ENCODE measurements around the gene OR5V1.
"Not testable (repeated sequence)": the region's sequence is repeated elsewhere in the genome, so short reads cannot be mapped to it uniquely, and the experiment has no call there.

The OR5V1 gene

DNA sequence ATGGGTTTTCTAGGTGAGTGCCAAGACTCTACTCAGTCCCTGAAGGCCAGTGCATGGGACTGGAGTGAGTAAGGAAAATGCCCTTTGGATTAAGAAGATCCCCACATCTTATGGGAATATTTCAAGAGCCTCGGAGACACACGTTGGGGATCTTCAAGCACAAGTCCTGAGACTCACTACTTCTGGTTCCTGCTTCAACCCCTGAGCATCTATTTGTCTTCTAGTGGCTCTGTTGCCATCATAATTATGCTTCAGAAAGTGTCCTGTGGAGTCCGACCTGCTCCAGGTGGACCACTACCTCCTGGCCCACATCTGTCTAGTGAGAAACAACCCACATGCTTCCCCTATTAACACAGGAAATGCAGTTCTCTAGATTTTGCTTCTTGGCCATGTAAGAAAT is at the start of gene OR5V1:
TSS of gene OR5V1 (minus strand) at position 101 of the 400 bp plus-strand sequence. CDS start 12,670 bp downstream, outside the sequence.
- no peak for DNase-seq

GRCh38 chr6:29414588-29414987 is 45.9 kb upstream of the OR5V1 start, which contains the start of gene OR12D1:
Gene OR12D1, plus strand, starts transcription at chr6:29414928.
- no peak for DNase-seq

DNA sequence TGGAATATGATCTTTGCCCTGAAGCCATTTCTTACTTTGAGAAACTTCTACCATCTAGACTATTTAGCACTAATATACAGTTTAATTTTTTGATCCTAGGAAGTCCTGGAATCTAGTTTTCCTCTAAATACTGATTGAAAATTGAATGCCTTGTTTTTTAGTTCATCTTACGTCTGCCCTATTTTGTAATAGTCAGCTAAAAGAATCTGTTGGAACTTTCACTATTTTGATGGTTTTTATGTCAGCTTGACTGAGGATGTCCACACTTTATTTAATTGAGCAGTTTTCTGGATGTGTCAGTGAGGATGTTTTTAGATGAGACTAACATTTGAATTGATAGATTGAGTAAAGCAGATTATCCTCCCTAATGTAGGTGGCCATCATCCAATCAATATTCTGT is 35.1 kb upstream of the OR5V1 start:
- DNase-seq, result no peak

GRCh38 chr6:29399525-29399924 is 30.9 kb upstream of the OR5V1 start:
- DNase-seq, result no peak

GRCh38 chr6:29395331-29395730 is 26.7 kb upstream of the OR5V1 start, which contains the start of gene OR12D2:
Gene OR12D2, plus strand, starts transcription at chr6:29395631. Its CDS starts 1,069 bp downstream, at chr6:29396700.
- DNase-seq, result no peak

DNA sequence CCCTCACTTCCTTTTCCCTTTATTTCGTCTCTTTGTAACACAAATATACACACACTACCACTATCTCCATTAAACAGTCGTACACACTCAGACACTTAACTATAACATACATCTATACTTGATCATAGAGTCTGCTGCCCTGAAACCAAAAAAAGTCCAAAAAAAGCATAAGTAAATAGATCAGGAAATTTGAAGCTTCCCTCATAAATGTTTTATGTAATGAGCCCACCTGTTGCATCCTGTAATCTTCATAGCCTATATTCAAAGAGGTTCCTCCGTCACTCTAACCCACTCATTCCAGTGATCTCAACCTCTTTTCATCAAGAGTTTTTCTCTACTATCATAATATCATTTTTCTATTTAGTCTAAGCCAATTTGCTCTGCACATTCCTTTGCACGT is 19.9 kb upstream of the OR5V1 start:
- no peak for DNase-seq

DNA sequence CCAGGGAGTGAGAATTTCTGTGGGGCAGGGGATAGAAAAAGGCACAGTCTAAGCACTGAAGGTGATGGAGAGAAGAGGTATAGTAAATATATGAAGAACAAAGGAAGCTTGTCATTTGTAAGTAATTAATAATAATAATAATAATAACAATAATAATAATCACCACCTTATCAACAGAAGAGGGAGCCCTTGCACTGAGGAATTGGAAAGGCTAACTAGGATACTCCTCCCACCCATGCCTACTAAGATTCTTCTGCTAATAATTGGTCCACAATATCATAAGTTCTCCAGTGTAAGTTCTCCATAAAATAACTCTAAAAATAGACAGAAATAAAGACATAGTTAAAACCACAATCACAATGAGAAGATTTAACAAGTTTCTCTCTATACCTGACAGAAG is 7.3 kb upstream of the OR5V1 start:
- no peak for DNase-seq

- DNase-seq, result no peak
Measured at GRCh38 chr6:29375191-29375590, 6.5 kb upstream of the OR5V1 start, which contains the start of gene OR12D3. Gene OR12D3, minus strand, starts transcription at chr6:29375291. Its CDS starts 4 bp downstream, at chr6:29375287.

- DNase-seq, result no peak
Measured at GRCh38 chr6:29355603-29356002, 13.1 kb downstream of the OR5V1 start.

GRCh38 chr6:29354980-29355379 is 13.7 kb downstream of the OR5V1 start:
- no peak for DNase-seq

DNA sequence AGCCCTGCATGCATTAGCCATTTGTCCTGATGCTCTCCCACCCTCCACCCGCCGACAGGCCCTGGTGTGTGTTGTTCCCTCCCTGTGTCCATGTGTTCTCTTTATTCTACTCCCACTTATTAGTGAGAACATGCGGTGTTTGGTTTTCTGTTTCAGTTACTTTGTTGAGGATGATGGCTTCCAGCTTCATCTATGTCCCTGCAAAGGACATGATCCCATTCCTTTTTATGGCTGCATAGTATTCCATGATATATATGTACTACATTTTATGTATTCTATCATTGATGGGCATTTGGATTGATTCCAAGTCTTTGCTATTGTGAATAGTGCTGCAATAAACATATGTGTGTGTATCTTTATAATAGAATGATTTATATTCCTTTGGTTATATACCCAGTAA is 19.3 kb downstream of the OR5V1 start:
- not testable (repeated sequence) for DNase-seq

DNA sequence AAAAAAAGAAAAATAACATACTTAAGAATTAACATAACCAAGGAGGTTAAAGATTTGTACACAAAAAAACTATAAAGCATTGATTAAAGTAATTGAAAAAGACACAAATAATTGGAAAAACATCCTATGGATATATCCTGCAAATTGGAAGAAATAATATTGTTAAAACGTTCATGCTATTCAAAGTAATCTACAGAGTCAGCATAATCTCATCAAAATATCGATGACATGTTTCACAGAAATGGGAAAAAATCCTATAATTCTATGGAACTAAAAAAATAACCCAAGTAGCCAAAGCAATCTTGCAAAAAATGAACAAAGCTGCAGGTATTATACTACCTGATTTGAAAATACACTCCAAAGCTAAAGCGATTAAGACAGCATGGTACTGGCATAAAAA is 23.3 kb downstream of the OR5V1 start:
- no peak for DNase-seq

DNA sequence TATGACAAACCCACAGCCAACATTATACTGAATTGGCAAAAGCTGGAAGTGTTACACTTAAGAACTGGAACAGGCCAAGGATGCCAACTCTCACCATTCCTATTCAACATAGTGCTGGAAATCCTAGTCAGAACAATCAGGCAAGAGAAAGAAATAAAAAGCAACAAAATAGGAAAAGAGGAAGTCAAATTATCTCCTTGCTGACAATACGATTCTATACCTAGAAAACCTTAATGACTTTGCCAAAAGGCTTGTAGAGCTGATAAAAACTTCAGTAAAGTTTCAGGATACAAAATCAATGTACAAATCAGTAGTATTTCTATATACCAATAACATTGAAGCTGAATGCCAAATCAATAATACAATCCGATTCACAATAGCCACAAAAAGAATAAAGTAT is 32.4 kb downstream of the OR5V1 start:
- no peak for DNase-seq

DNA sequence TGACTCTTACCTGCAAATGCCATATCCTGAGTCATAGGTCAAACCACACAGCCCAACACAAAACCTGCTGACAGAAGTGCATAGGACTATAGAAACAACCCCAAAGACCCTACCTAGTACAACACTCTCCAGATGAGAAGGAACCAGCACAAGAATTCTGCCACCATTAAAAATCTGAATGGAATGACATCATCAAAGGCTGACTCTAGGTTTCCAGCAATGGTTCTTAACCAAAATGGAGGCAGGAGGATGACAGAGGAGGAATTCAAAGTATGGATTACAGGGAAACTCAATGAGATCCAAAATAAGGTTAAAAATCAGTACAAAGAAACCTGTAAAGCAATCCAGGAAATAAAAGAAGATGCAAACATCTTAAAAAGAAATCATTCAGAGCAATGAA is 36.0 kb downstream of the OR5V1 start:
- DNase-seq, result no peak

GRCh38 chr6:29325777-29326176 is 42.9 kb downstream of the OR5V1 start:
- no peak for DNase-seq

DNA sequence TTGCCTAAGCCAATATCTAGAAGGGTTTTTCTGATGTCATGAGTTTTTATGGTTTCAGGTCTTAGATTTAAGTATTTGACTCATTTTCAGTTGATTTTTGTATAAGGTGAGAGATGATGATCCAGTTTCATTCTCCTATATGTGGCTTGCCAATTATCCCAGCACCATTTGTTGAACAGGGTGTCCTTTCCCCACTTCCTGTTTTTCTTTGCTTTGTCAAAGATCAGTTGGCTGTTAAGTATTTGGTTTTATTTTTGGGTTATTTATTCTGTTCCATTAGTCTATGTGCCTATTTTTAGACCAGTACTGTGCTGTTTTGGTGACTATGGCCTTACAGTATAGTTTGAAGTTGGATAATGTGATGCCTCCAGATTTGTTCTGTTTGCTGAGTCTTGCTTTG is 45.3 kb downstream of the OR5V1 start:
- DNase-seq, result not testable (repeated sequence)

GRCh38 chr6:29319931-29320330 is 48.7 kb downstream of the OR5V1 start:
- no peak for DNase-seq

Data from NCI-H1417 treated with DMSO at 0.1 percent for 48 hours (cell line).